Measurements from ENCODE around the gene ZMIZ2. TPM values are rescaled to one million over a fixed set of nuclear protein-coding genes. Genes with fewer than 3 reads are reported as not detected.

ZMIZ2 gene
- total RNA-seq, 1 experiment from 2014 or later = 269 TPM

- DNase-seq = no peak
- H3K9me3 Mint-ChIP-seq (ENCODE audit: low read depth, unreplicated experiment) = peaks cover 3% of the 10 kb centered on the region
- H3K27ac Mint-ChIP-seq (ENCODE audit: unreplicated experiment) = no peak overlapping the region
- no peak for TF ChIP-seq CTCF (IDR thresholded peaks at IDR 0.05; ENCODE audit: unreplicated experiment)
- CTCF ChIA-PET = interaction anchor here (0.7 kb wide), 3 partner anchors 17 to 717 kb away, joined by 3 to 4 read pairs (median 3); no protein-coding TSS in a partner anchor
- BruUV-seq (replicated peaks) = no TSS peak
- no peaks in the 10 kb centered on the region for H3K27me3 Mint-ChIP-seq (ENCODE audit: unreplicated experiment)
- no peak overlapping the region for H3K4me3 Mint-ChIP-seq (ENCODE audit: low read depth, unreplicated experiment)
- intact Hi-C loops (cut with micrococcal nuclease; ENCODE audit: unreplicated experiment) = no loop called here
- no peaks in the 10 kb centered on the region for H3K4me1 Mint-ChIP-seq (ENCODE audit: low read depth, unreplicated experiment)
- peaks cover 50% of the 10 kb centered on the region for H3K36me3 Mint-ChIP-seq (ENCODE audit: insufficient read depth, unreplicated experiment)
Observed at GRCh38 chr7:44703921-44704320, 44.7 kb upstream of the ZMIZ2 start.

- no peaks in the 10 kb centered on the region for H3K27me3 Mint-ChIP-seq (ENCODE audit: unreplicated experiment)
- H3K27ac Mint-ChIP-seq (ENCODE audit: unreplicated experiment) = no peak overlapping the region
- no peak for DNase-seq
- H3K36me3 Mint-ChIP-seq (ENCODE audit: insufficient read depth, unreplicated experiment) = peaks cover 59% of the 10 kb centered on the region
- H3K9me3 Mint-ChIP-seq (ENCODE audit: low read depth, unreplicated experiment) = no peaks in the 10 kb centered on the region
- no TSS peak for BruUV-seq (replicated peaks)
- TF ChIP-seq CTCF (IDR thresholded peaks at IDR 0.05; ENCODE audit: unreplicated experiment) = no peak
- peaks cover 7% of the 10 kb centered on the region for H3K4me1 Mint-ChIP-seq (ENCODE audit: low read depth, unreplicated experiment)
- intact Hi-C loops (cut with micrococcal nuclease; ENCODE audit: unreplicated experiment) = no loop called here
- CTCF ChIA-PET = interaction anchor here (0.7 kb wide), 1 partner anchor 914 kb away, joined by 4 read pairs; no protein-coding TSS in a partner anchor
- H3K4me3 Mint-ChIP-seq (ENCODE audit: low read depth, unreplicated experiment) = no peak overlapping the region
Observed at GRCh38 chr7:44705434-44705833, 43.2 kb upstream of the ZMIZ2 start.

GRCh38 chr7:44706788-44707557 lies 41.7 kb upstream of the ZMIZ2 start:
- Mint-ChIP-seq H3K27me3 (ENCODE audit: unreplicated experiment) (no peaks in the 10 kb centered on the region), H3K9me3 (ENCODE audit: low read depth, unreplicated experiment) (no peaks in the 10 kb centered on the region), H3K4me1 (ENCODE audit: low read depth, unreplicated experiment) (peaks cover 22% of the 10 kb centered on the region), H3K4me3 (ENCODE audit: low read depth, unreplicated experiment) (no peak overlapping the region), H3K27ac (ENCODE audit: unreplicated experiment) (no peak overlapping the region), H3K36me3 (ENCODE audit: insufficient read depth, unreplicated experiment) (peaks cover 61% of the 10 kb centered on the region)
- no peak for TF ChIP-seq CTCF (IDR thresholded peaks at IDR 0.05; ENCODE audit: unreplicated experiment)
- CTCF ChIA-PET = no interaction called here
- intact Hi-C loops (cut with micrococcal nuclease; ENCODE audit: unreplicated experiment) = no loop called here
- DNase-seq = no peak
- no TSS peak for BruUV-seq (replicated peaks)

- TF ChIP-seq CTCF (IDR thresholded peaks at IDR 0.05; ENCODE audit: unreplicated experiment) = no peak
- H3K4me1 Mint-ChIP-seq (ENCODE audit: low read depth, unreplicated experiment) = peaks cover 29% of the 10 kb centered on the region
- H3K4me3 Mint-ChIP-seq (ENCODE audit: low read depth, unreplicated experiment) = no peak overlapping the region
- DNase-seq = no peak
- peaks cover 58% of the 10 kb centered on the region for H3K36me3 Mint-ChIP-seq (ENCODE audit: insufficient read depth, unreplicated experiment)
- H3K9me3 Mint-ChIP-seq (ENCODE audit: low read depth, unreplicated experiment) = no peaks in the 10 kb centered on the region
- no peaks in the 10 kb centered on the region for H3K27me3 Mint-ChIP-seq (ENCODE audit: unreplicated experiment)
- no peak overlapping the region for H3K27ac Mint-ChIP-seq (ENCODE audit: unreplicated experiment)
- intact Hi-C loops (cut with micrococcal nuclease; ENCODE audit: unreplicated experiment) = no loop called here
- CTCF ChIA-PET = interaction anchor here (1.2 kb wide), 1 partner anchor 68 kb away, joined by 3 read pairs; no protein-coding TSS in a partner anchor
- no TSS peak for BruUV-seq (replicated peaks)
Observed at GRCh38 chr7:44707558-44708230, 41.0 kb upstream of the ZMIZ2 start.
